CD8-positive, alpha-beta memory T cell (primary cell): ENCODE results near the gene LGALS13. TPM values are rescaled to one million over a fixed set of nuclear protein-coding genes. Genes with fewer than 3 reads are reported as not detected.

ENCODE experiments used
- CTCF ChIA-PET: fragments of 350-600 bp; sonication (Branson Sonifier 250); formaldehyde crosslinking; loops from one replicate; lab custom pipeline; 2021; ENCODE audit warnings: antibody characterized with exemption; lab: Charles Lee
- POLR2A ChIA-PET: fragments of 350-600 bp; sonication (Branson Sonifier 250); formaldehyde crosslinking; loops from one replicate; lab custom pipeline; 2021; ENCODE audit warnings: antibody characterized with exemption; lab: Charles Lee
- DNase-seq, 5 donors: peaks; one replicate each; pipeline versions ENCODE4 v3.0.0 to v3.0.0-alpha.2; 2020 to 2022; ENCODE audit warnings: mixed read lengths in 1 of 5
- H3K27ac ChIP-seq: one replicate; pipeline ENCODE4 v1.7.0; 2013; ENCODE audit warnings: low read depth, mild to moderate bottlenecking, low read length, moderate library complexity
- H3K27me3 ChIP-seq: 2 replicates; pipeline ENCODE4 v1.7.0; 2013; ENCODE audit warnings: low read length, mild to moderate bottlenecking; ENCODE audit not compliant: insufficient read depth, poor library complexity, severe bottlenecking
- H3K36me3 ChIP-seq: 2 replicates; pipeline ENCODE4 v1.7.0; 2013; ENCODE audit warnings: mild to moderate bottlenecking, low read length, moderate library complexity; ENCODE audit not compliant: insufficient read depth
- H3K4me1 ChIP-seq: 2 replicates; pipeline ENCODE4 v1.7.0; 2013; ENCODE audit warnings: mild to moderate bottlenecking, low read length, moderate library complexity; ENCODE audit not compliant: insufficient read depth
- H3K4me3 ChIP-seq: 2 replicates; pipeline ENCODE4 v1.7.0; 2013; ENCODE audit warnings: mild to moderate bottlenecking, low read length
- H3K9me3 ChIP-seq: 2 replicates; pipeline ENCODE4 v1.7.0; 2013; ENCODE audit warnings: mild to moderate bottlenecking, low read length
- H3K27ac Mint-ChIP-seq, 8 donors: one replicate each; pipeline ENCODE4 v1.8.0; 2020 to 2021; ENCODE audit warnings: mixed read lengths in 8 of 8, mild to moderate bottlenecking in 6 of 8, inconsistent platforms in 3 of 8, moderate library complexity in 3 of 8
- H3K27me3 Mint-ChIP-seq, 2 donors: one replicate each; pipeline ENCODE4 v1.8.0; 2020 to 2021; ENCODE audit warnings: mixed read lengths in 2 of 2, mild to moderate bottlenecking in 1 of 2, moderate library complexity in 1 of 2
- H3K36me3 Mint-ChIP-seq, 3 donors: one replicate each; pipeline ENCODE4 v1.8.0; 2020 to 2021; ENCODE audit warnings: mixed read lengths in 3 of 3, inconsistent platforms in 1 of 3, mild to moderate bottlenecking in 1 of 3
- H3K4me1 Mint-ChIP-seq, 3 donors: one replicate each; pipeline ENCODE4 v1.8.0; 2020 to 2021; ENCODE audit warnings: mixed read lengths in 3 of 3, inconsistent platforms in 1 of 3, mild to moderate bottlenecking in 1 of 3
- H3K4me3 Mint-ChIP-seq, 7 donors: one replicate each; pipeline ENCODE4 v1.8.0; 2020 to 2021; ENCODE audit warnings: mixed read lengths in 7 of 7, mild to moderate bottlenecking in 6 of 7, moderate library complexity in 4 of 7, inconsistent platforms in 2 of 7
- H3K9me3 Mint-ChIP-seq, 5 donors: one replicate each; pipeline ENCODE4 v1.8.0; 2020 to 2022; ENCODE audit warnings: mixed read lengths in 5 of 5, mild to moderate bottlenecking in 3 of 5, moderate library complexity in 2 of 5, inconsistent platforms in 1 of 5
- polyA plus RNA-seq: library from polyadenylated mRNA; unstranded; fragments of 300-500 nt; fragmentation: Illumina TruSeq; gene quantifications from one replicate; pipeline ENCODE4 v1.2.3, GENCODE V29; 2021
- total RNA-seq, 2 experiments: library from RNA; stranded (reverse); gene quantifications; one replicate each; pipeline ENCODE4 v1.2.3, GENCODE V29; 2021

The LGALS13 gene
- total and polyA plus RNA-seq, 3 experiments from 2014 or later: not detected

DNA sequence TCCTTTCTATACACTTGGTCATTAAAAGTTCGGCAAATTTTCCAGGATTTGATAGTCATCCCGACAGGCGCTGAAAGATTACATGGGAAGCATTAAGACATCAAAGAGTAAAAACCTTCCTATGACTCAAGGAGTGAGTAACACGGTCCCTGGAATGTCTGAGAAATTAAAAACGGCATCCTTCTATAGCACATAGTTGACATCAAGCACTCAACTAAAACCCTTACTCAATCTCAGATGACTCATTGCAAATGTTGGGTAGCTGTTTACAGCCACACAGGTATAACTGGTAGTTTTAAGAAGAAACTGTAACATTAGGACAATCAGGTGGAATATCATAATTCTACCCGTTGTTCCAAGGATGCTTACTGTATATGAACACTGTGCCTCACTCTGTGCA lies 6.4 kb upstream of the LGALS13 start:
- H3K4me3 Mint-ChIP-seq: no peak overlapping the region
- Histone ChIP-seq H3K36me3 (no peaks in the 10 kb centered on the region), H3K27me3 (peaks cover 4% of the 10 kb centered on the region), H3K4me3 (no peak overlapping the region), H3K9me3 (no peaks in the 10 kb centered on the region), H3K27ac (no peak overlapping the region), H3K4me1 (no peaks in the 10 kb centered on the region)
- H3K4me1 Mint-ChIP-seq: no peaks in the 10 kb centered on the region
- H3K27me3 Mint-ChIP-seq: peaks cover 24 to 71% of the 10 kb centered on the region in 2 donors
- no peak for DNase-seq
- no peaks in the 10 kb centered on the region for H3K36me3 Mint-ChIP-seq
- H3K27ac Mint-ChIP-seq: no peak overlapping the region
- ChIA-PET POLR2A (no interaction called here), CTCF (no interaction called here)
- H3K9me3 Mint-ChIP-seq: peaks cover 0 to 8% (median 7%) of the 10 kb centered on the region in 5 donors

- Mint-ChIP-seq H3K4me1 (no peaks in the 10 kb centered on the region), H3K36me3 (no peaks in the 10 kb centered on the region), H3K27me3 (peaks cover 28 to 70% of the 10 kb centered on the region in 2 donors), H3K9me3 (peaks cover 0 to 8% (median 6%) of the 10 kb centered on the region in 5 donors), H3K4me3 (no peak overlapping the region), H3K27ac (no peak overlapping the region)
- DNase-seq: no peak
- no peaks in the 10 kb centered on the region for H3K9me3 ChIP-seq
- H3K4me1 ChIP-seq: no peaks in the 10 kb centered on the region
- no peaks in the 10 kb centered on the region for H3K36me3 ChIP-seq
- CTCF ChIA-PET: no interaction called here
- POLR2A ChIA-PET: no interaction called here
- peaks cover 4% of the 10 kb centered on the region for H3K27me3 ChIP-seq
- H3K4me3 ChIP-seq: no peak overlapping the region
- no peak overlapping the region for H3K27ac ChIP-seq
Measured at GRCh38 chr19:39596911-39597310, 5.4 kb upstream of the LGALS13 start.

DNA sequence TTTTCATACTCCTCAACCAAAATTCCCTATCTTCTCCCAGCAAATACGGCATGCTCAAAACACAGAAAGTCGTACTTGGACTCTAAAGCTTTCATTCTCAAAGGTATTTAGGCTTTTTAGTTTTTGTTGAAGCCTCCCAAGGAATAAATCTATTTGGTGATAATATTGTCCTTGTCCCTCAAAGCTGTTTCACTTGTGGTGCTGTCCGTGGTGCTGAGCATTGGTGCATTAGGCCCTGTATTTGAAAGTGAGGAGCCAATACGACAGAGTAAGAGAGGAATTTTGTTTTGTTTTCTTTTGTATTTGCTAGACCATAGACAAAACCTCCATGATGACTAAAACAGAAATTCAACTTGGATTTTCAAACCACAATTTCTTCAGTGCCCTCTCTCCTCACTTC lies 3.2 kb upstream of the LGALS13 start:
- Mint-ChIP-seq H3K9me3 (peaks cover 0 to 8% (median 6%) of the 10 kb centered on the region in 5 donors), H3K27me3 (peaks cover 31 to 75% of the 10 kb centered on the region in 2 donors), H3K36me3 (no peaks in the 10 kb centered on the region), H3K4me1 (no peaks in the 10 kb centered on the region), H3K27ac (no peak overlapping the region), H3K4me3 (no peak overlapping the region)
- CTCF ChIA-PET: no interaction called here
- POLR2A ChIA-PET: no interaction called here
- no peak overlapping the region for H3K4me3 ChIP-seq
- no peaks in the 10 kb centered on the region for H3K4me1 ChIP-seq
- H3K9me3 ChIP-seq: no peaks in the 10 kb centered on the region
- no peak for DNase-seq
- H3K27ac ChIP-seq: no peak overlapping the region
- peaks cover 4% of the 10 kb centered on the region for H3K27me3 ChIP-seq
- H3K36me3 ChIP-seq: no peaks in the 10 kb centered on the region

GRCh38 chr19:39603825-39604224 lies 1.5 kb downstream of the LGALS13 start:
- Histone ChIP-seq H3K36me3 (no peaks in the 10 kb centered on the region), H3K27ac (no peak overlapping the region), H3K4me1 (no peaks in the 10 kb centered on the region), H3K27me3 (peaks cover 4% of the 10 kb centered on the region), H3K9me3 (no peaks in the 10 kb centered on the region), H3K4me3 (no peak overlapping the region)
- H3K4me3 Mint-ChIP-seq: no peak overlapping the region
- no peaks in the 10 kb centered on the region for H3K4me1 Mint-ChIP-seq
- peaks cover 0 to 8% (median 2%) of the 10 kb centered on the region in 5 donors for H3K9me3 Mint-ChIP-seq
- H3K27ac Mint-ChIP-seq: no peak overlapping the region
- DNase-seq: no peak
- ChIA-PET CTCF (interaction anchor here (0.5 kb wide), 1 partner anchor 52 kb away, joined by 3 read pairs; no protein-coding TSS in a partner anchor), POLR2A (no interaction called here)
- no peaks in the 10 kb centered on the region for H3K36me3 Mint-ChIP-seq
- peaks cover 23 to 63% of the 10 kb centered on the region in 2 donors for H3K27me3 Mint-ChIP-seq

GRCh38 chr19:39607021-39607420 lies 4.7 kb downstream of the LGALS13 start:
- Mint-ChIP-seq H3K27me3 (peaks cover 16 to 44% of the 10 kb centered on the region in 2 donors), H3K4me1 (no peaks in the 10 kb centered on the region), H3K27ac (no peak overlapping the region), H3K36me3 (no peaks in the 10 kb centered on the region), H3K4me3 (no peak overlapping the region), H3K9me3 (no peaks in the 10 kb centered on the region)
- H3K9me3 ChIP-seq: no peaks in the 10 kb centered on the region
- H3K36me3 ChIP-seq: no peaks in the 10 kb centered on the region
- ChIA-PET CTCF (no interaction called here), POLR2A (no interaction called here)
- H3K4me1 ChIP-seq: no peaks in the 10 kb centered on the region
- H3K4me3 ChIP-seq: no peak overlapping the region
- H3K27me3 ChIP-seq: no peaks in the 10 kb centered on the region
- H3K27ac ChIP-seq: no peak overlapping the region
- no peak for DNase-seq

GRCh38 chr19:39607561-39607960 lies 5.2 kb downstream of the LGALS13 start:
- Histone ChIP-seq H3K27me3 (no peaks in the 10 kb centered on the region), H3K27ac (no peak overlapping the region), H3K4me3 (no peak overlapping the region), H3K4me1 (no peaks in the 10 kb centered on the region), H3K36me3 (no peaks in the 10 kb centered on the region), H3K9me3 (no peaks in the 10 kb centered on the region)
- DNase-seq: no peak
- Mint-ChIP-seq H3K9me3 (no peaks in the 10 kb centered on the region), H3K4me1 (no peaks in the 10 kb centered on the region), H3K36me3 (no peaks in the 10 kb centered on the region), H3K27me3 (peaks cover 18 to 40% of the 10 kb centered on the region in 2 donors), H3K27ac (no peak overlapping the region), H3K4me3 (no peak overlapping the region)
- POLR2A ChIA-PET: no interaction called here
- CTCF ChIA-PET: no interaction called here

- Histone ChIP-seq H3K27ac (no peak overlapping the region), H3K4me3 (no peak overlapping the region), H3K9me3 (no peaks in the 10 kb centered on the region), H3K27me3 (no peaks in the 10 kb centered on the region), H3K36me3 (no peaks in the 10 kb centered on the region), H3K4me1 (no peaks in the 10 kb centered on the region)
- Mint-ChIP-seq H3K9me3 (peaks cover 2 to 11% (median 4%) of the 10 kb centered on the region in 5 donors), H3K27ac (no peak overlapping the region), H3K27me3 (peaks cover 10 to 29% of the 10 kb centered on the region in 2 donors), H3K36me3 (peaks cover 0 to 2% (median 0%) of the 10 kb centered on the region in 3 donors), H3K4me3 (no peak overlapping the region), H3K4me1 (no peaks in the 10 kb centered on the region)
- ChIA-PET POLR2A (no interaction called here), CTCF (no interaction called here)
- no peak for DNase-seq
Measured at GRCh38 chr19:39613597-39613996, 11.3 kb downstream of the LGALS13 start.

DNA sequence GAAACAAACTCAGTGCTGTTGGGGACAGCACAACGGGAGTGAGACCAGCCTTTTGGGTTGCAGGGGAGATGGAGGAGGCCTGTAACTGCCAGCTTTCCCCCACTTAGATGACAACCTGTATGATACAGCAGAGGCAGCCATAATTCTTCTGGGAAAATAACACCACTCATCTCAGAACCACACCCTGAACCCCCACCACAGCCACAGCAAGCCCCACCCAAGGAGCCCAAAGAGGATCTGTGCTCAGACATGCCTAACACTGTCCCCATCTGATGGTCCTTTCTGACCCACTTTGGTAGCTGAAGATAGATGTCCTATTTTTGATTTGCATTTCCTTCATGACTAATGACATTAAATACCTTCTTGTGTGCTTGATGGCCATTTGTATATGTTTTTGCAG lies 15.4 kb downstream of the LGALS13 start:
- no peaks in the 10 kb centered on the region for H3K27me3 ChIP-seq
- H3K27me3 Mint-ChIP-seq: peaks cover 36 to 67% of the 10 kb centered on the region in 2 donors
- POLR2A ChIA-PET: no interaction called here

More for the DNA sequence above, 15.4 kb downstream of the LGALS13 start:
- H3K36me3 Mint-ChIP-seq: peaks cover 0 to 2% (median 0%) of the 10 kb centered on the region in 3 donors
- H3K27ac ChIP-seq: no peak overlapping the region
- H3K4me3 Mint-ChIP-seq: no peak overlapping the region
- CTCF ChIA-PET: no interaction called here
- no peaks in the 10 kb centered on the region for H3K9me3 ChIP-seq
- no peak overlapping the region for H3K27ac Mint-ChIP-seq
- H3K4me1 ChIP-seq: no peaks in the 10 kb centered on the region
- DNase-seq: no peak
- no peak overlapping the region for H3K4me3 ChIP-seq
- peaks cover 2 to 11% (median 3%) of the 10 kb centered on the region in 5 donors for H3K9me3 Mint-ChIP-seq
- no peaks in the 10 kb centered on the region for H3K36me3 ChIP-seq
- no peaks in the 10 kb centered on the region for H3K4me1 Mint-ChIP-seq
